AG09309 (cell line): ENCODE measurements around the gene TFAP2C.

Source experiments
- DNase-seq: peaks from one replicate; pipeline ENCODE4 v3.0.0-alpha.2; 2010; ENCODE audit warnings: low read depth
- H3K4me3 ChIP-seq: 2 replicates; pipeline ENCODE4 v1.5.1; 2011; ENCODE audit warnings: mild to moderate bottlenecking, low read depth, low read length, moderate library complexity; ENCODE audit not compliant: control insufficient read depth
- CTCF ChIP-seq: IDR thresholded peaks from 2 replicates; pipeline ENCODE4 v1.5.1; 2011; ENCODE audit warnings: mild to moderate bottlenecking, low read depth, low read length, inconsistent platforms; ENCODE audit not compliant: insufficient read depth, control insufficient read depth; ENCODE audit errors: missing control alignments

The TFAP2C gene

GRCh38 chr20:56605261-56605996 is 23.7 kb upstream of the TFAP2C start:
- DNase-seq, result no peak
- TF ChIP-seq CTCF, result no peak
- no peak overlapping the region for H3K4me3 ChIP-seq

DNA sequence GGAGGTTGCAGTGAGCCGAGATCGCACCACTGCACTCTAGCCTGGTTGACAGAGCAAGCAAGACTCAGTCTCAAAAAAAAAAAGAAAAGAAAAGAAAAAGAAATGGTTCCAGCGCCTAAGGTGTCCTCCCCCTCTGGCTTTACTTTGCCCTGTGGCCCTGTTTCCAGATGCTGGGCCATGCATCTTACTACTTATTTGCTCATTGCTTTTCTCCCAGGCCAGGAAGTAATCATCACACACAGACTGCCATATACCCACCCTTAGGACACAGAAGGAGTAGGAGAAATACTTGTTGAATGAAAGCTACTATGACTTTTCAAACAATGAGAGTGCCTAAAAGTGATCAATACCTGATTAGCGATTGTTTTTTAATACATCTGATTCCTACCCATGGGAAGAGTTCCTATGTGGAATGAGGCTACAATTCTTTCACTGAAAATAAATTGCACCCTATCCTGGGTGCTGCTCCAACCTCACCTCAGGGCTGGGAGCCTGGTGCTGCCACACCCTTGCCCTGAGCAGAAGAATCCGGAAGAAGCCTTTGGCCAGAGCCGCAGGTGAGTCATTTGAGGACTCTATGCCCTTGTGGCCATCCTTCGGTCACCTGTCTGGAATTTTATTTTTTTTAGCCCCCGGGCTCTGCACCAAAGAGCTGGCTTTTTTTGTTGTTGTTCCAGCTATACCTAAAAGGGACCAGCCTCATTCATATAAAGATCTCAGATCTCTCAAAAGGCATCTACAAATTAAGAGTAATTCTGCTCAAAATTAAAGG is 22.7 kb upstream of the TFAP2C start:
- no peak overlapping the region for H3K4me3 ChIP-seq
- DNase-seq, result no peak
- TF ChIP-seq CTCF, result no peak

DNA sequence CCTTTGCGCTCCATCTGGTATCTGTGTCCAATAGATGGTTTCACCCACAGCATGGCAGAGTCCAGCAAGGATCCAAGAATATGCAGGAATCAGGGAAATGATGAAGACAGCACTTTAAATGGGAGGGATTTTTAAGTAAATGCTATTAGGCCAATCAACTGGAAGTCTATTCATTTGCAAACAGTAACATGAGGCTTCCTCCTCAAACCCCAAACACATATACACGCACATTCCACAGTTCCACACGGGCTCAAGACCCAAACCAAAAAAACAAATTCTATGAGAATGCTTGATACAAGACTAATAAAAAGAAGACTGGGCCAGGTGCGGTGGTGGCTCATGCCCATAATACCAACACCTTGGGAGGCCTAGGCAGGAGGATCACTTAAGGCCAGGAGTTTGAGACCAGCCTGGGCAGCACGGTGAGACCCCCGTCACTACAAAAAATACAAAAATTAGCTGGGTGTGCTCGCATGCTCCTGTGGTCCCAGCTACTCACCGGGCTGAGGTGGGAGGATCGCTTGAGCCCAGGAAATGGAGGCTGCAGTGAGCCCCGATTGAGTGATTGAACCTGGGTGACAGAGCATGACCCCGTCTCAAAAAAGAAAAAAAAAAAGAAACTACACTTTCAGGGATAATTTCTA is 21.9 kb upstream of the TFAP2C start:
- no peak overlapping the region for H3K4me3 ChIP-seq
- no peak for TF ChIP-seq CTCF
- DNase-seq, result no peak

- no peak for DNase-seq
- H3K4me3 ChIP-seq, result no peak overlapping the region
- TF ChIP-seq CTCF, result no peak
These were observed 20.7 kb upstream of the TFAP2C start for GRCh38 chr20:56608376-56608775.

DNA sequence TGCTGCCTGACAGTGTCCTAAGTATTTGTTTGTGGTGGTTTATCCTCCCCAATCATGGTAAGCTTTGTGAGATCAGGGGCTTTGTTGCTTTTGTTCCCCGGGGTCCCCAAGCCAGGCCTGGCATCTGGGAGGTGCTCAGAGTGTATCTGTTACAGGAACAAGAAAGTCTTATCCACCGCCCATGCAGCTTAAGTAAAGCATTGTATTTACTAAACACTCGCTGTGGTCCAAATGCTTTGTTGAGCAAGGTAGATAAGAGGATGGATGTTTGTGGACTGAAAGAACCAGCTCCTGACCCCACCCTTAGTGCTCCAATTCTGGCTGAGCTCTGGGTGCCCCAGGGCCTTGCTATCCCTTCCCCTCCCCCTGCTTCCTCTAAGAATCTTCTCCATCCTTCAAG is 19.8 kb upstream of the TFAP2C start:
- no peak overlapping the region for H3K4me3 ChIP-seq
- TF ChIP-seq CTCF, result no peak
- no peak for DNase-seq

DNA sequence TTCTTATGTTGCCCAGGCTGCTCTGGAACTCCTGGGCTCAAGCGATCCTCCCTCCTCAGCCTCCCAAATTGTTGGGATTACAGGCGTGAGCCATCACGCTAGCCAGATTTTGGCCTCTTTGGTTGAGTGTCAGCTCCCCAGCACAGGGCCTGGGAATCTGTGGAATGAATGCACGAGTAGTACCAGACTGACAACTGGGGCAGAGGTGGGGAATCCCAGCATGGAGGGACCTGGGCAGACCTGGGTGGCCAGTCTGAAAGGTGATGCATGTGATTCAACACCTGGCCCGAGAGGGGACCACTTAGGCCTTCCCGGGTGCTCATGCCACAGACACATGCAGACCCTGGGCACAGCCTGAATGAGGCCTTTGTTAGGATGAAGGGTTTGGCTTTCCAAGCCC is 19.0 kb upstream of the TFAP2C start:
- TF ChIP-seq CTCF, result no peak
- DNase-seq, result no peak
- no peak overlapping the region for H3K4me3 ChIP-seq
